ENCODE measurements around the gene SHROOM4.

Gene SHROOM4

DNA sequence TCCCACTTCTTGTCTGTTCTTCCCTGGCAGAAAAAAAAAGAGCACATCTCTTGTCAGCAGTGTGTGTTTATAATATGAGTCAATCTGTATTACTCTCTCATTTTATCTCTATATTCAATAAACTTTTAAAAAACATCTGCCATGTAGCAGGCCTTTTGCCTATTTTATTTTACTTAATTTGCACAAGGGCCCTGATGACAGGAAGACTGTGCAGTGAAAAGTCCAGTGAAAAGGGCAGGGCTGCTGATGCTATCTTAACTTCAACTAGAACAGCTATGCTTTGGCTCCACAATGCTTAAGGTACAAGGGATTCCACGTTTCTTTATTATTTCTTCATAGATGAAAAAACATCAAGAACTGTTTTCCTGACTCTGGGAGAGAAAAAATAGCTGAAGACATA is 246.4 kb downstream of the SHROOM4 start:
- Mint-ChIP-seq H3K4me3 (no peak overlapping the region), H3K36me3 (no peaks in the 10 kb centered on the region), H3K4me1 (no peaks in the 10 kb centered on the region), H3K27ac (no peak overlapping the region), H3K9me3 (no peaks in the 10 kb centered on the region)
- no peak for DNase-seq (ENCODE audit: low spot score in 2 of 2)
- ATAC-seq: no peak

DNA sequence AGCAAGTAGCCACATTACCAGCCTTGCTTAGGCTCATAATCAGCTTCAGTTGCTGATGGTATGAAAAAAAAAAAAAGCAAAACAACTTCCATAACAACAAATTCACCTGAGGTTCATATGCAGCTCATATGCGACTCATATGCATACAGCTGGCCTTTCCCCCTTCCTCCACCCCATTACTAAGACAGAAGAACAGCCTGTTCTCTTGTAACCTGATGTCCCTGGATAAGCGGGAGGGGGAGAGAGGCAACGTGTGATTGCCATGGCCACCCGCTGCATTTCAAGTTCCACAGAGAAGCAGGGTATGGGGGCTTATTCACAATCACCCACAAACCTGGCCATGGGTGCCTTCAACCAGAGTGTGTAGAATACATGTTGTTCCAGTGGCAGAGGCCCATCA is 248.3 kb downstream of the SHROOM4 start:
- Mint-ChIP-seq H3K4me1 (no peaks in the 10 kb centered on the region), H3K4me3 (no peak overlapping the region), H3K9me3 (no peaks in the 10 kb centered on the region), H3K27ac (no peak overlapping the region), H3K36me3 (no peaks in the 10 kb centered on the region)
- ATAC-seq (no peak), DNase-seq (ENCODE audit: low spot score in 2 of 2) (no peak)

Measured in stimulated activated effector memory CD8-positive, alpha-beta T cell treated with anti-CD3 and anti-CD28 coated beads, Interleukin-12 subunit alpha, Interleukin-12 subunit beta, amount 100 ng/mL, for 72 hours (primary cell).